GDM1 (cell line): ENCODE data around the gene CACNG6.

ENCODE experiments used
- DNase-seq: peaks from one replicate; lab custom pipeline; 2025; lab: John Stamatoyannopoulos, UW

CACNG6 gene

GRCh38 chr19:53969366-53969765, 22.1 kb upstream of the CACNG6 start:
- no peak for DNase-seq

- peak; percentile 31 for DNase-seq
Observed at GRCh38 chr19:53971673-53972072, 19.8 kb upstream of the CACNG6 start.

- peak; percentile 74 for DNase-seq
Observed at GRCh38 chr19:53977429-53977990, 13.9 kb upstream of the CACNG6 start.

GRCh38 chr19:53977991-53978731, 13.3 kb upstream of the CACNG6 start:
- DNase-seq: peak; percentile 100

GRCh38 chr19:53978975-53979801, 12.2 kb upstream of the CACNG6 start:
- DNase-seq: no peak

GRCh38 chr19:53980539-53981375, 10.7 kb upstream of the CACNG6 start:
- DNase-seq: peak; percentile 49

- DNase-seq: no peak
Observed at GRCh38 chr19:53981376-53981951, 10.0 kb upstream of the CACNG6 start.

GRCh38 chr19:53982001-53982451, 9.4 kb upstream of the CACNG6 start:
- no peak for DNase-seq

GRCh38 chr19:53982611-53983010, 8.8 kb upstream of the CACNG6 start:
- DNase-seq: no peak

- no peak for DNase-seq
Observed at GRCh38 chr19:53983457-53984289, 7.8 kb upstream of the CACNG6 start.

GRCh38 chr19:53985863-53986262, 5.6 kb upstream of the CACNG6 start:
- DNase-seq: no peak

- DNase-seq: no peak
Observed at GRCh38 chr19:53988981-53989380, 2.5 kb upstream of the CACNG6 start.

- no peak for DNase-seq
Observed at GRCh38 chr19:53989600-53990533, 1.6 kb upstream of the CACNG6 start.

- no peak for DNase-seq
Observed at GRCh38 chr19:53992211-53992610, 774 bp downstream of the CACNG6 start.

- DNase-seq: no peak
Observed at GRCh38 chr19:53992815-53993214, 1.4 kb downstream of the CACNG6 start.

- DNase-seq: no peak
Observed at GRCh38 chr19:53993448-53993847, 2.0 kb downstream of the CACNG6 start.

GRCh38 chr19:53994811-53995210, 3.4 kb downstream of the CACNG6 start:
- no peak for DNase-seq

- no peak for DNase-seq
Observed at GRCh38 chr19:53998223-53998622, 6.8 kb downstream of the CACNG6 start.

- no peak for DNase-seq
Observed at GRCh38 chr19:53999694-54000093, 8.3 kb downstream of the CACNG6 start.

GRCh38 chr19:54001496-54001895, 10.1 kb downstream of the CACNG6 start:
- DNase-seq: no peak
